Liver (tissue), 3 donors: ENCODE results near the gene EXOG.

ENCODE experiments used
- ATF3 ChIP-seq: IDR thresholded peaks from 2 replicates; pipeline ENCODE4 v1.6.1; 2016; ENCODE audit warnings: antibody characterized with exemption
- CTCF ChIP-seq: fragments of 150-350 bp; IDR thresholded peaks from 2 replicates; pipeline ENCODE4 v1.5.1; 2017; ENCODE audit warnings: improper control_type of control experiment, low read depth, low read length; ENCODE audit not compliant: missing input control
- GABPA ChIP-seq, 2 donors: IDR thresholded peaks in 1 of 2; conservative IDR thresholded peaks in 1 of 2; 2 replicates each; pipeline ENCODE4 v1.6.1; 2016; ENCODE audit warnings: antibody characterized with exemption in 2 of 2, mild to moderate bottlenecking in 1 of 2, moderate library complexity in 1 of 2
- HNF4A ChIP-seq, 2 donors: conservative IDR thresholded peaks; 2 replicates each; pipeline ENCODE4 v1.6.1; 2016; ENCODE audit warnings: antibody characterized with exemption in 2 of 2, mild to moderate bottlenecking in 2 of 2
- TAF1 ChIP-seq: conservative IDR thresholded peaks from 2 replicates; pipeline ENCODE4 v1.6.1; 2016; ENCODE audit warnings: antibody characterized with exemption, mild to moderate bottlenecking
- donor health status: healthy.
- donor health status: healthy.

- TF ChIP-seq HNF4A (conservative IDR thresholded peaks at IDR 0.05), result no peak
- TF ChIP-seq TAF1, result no peak
- no peak for TF ChIP-seq ATF3
- no peak for TF ChIP-seq GABPA (IDR thresholded peaks at IDR 0.05 in 1 of 2, conservative IDR thresholded peaks at IDR 0.05 in 1 of 2)
- TF ChIP-seq CTCF, result no peak
These were observed 32.3 kb downstream of the EXOG start for GRCh38 chr3:38528457-38528856.
